Activated naive CD8-positive, alpha-beta T cell treated with anti-CD3 and anti-CD28 coated beads, Interleukin-2, amount 10 ng/mL, durations not matched to agents 7 days and 5 days (primary cell): Measurements from ENCODE around the gene PANX3. TPM values are rescaled to one million over a fixed set of nuclear protein-coding genes. Genes with fewer than 3 reads are reported as not detected.
A peak's percentile ranks its signal among the peaks of the same experiment; 100 is the strongest.

Source experiments
- ATAC-seq: fragments of 150-1000 bp; cut with Tn5 transposase; one replicate; pipeline ENCODE4 v1.10.0; 2021; ENCODE audit warnings: low read depth, moderate library complexity
- POLR2A ChIA-PET: fragments of 350-600 bp; sonication (Branson Sonifier 250); formaldehyde crosslinking; loops from one replicate; lab custom pipeline; 2021; ENCODE audit warnings: antibody characterized with exemption; lab: Charles Lee
- DNase-seq: peaks from one replicate; pipeline ENCODE4 v3.0.0; 2021
- H3K27ac Mint-ChIP-seq: one replicate; pipeline ENCODE4 v1.8.0; 2022; ENCODE audit warnings: mild to moderate bottlenecking, mixed read lengths
- H3K27me3 Mint-ChIP-seq: one replicate; pipeline ENCODE4 v1.8.0; 2022; ENCODE audit warnings: mild to moderate bottlenecking, moderate library complexity, mixed read lengths
- H3K36me3 Mint-ChIP-seq: one replicate; pipeline ENCODE4 v1.8.0; 2021; ENCODE audit warnings: mild to moderate bottlenecking, mixed read lengths
- H3K4me1 Mint-ChIP-seq: one replicate; pipeline ENCODE4 v1.8.0; 2021; ENCODE audit warnings: mixed read lengths
- H3K4me3 Mint-ChIP-seq: one replicate; pipeline ENCODE4 v1.8.0; 2022; ENCODE audit warnings: mild to moderate bottlenecking, moderate library complexity, mixed read lengths
- H3K9me3 Mint-ChIP-seq: one replicate; pipeline ENCODE4 v1.8.0; 2021; ENCODE audit warnings: mixed read lengths
- total RNA-seq, 2 experiments: library from RNA; stranded (reverse); gene quantifications; one replicate each; pipeline ENCODE4 v1.2.3, GENCODE V29; 2021

Gene PANX3
- total RNA-seq, 2 experiments from 2014 or later: not detected

DNA sequence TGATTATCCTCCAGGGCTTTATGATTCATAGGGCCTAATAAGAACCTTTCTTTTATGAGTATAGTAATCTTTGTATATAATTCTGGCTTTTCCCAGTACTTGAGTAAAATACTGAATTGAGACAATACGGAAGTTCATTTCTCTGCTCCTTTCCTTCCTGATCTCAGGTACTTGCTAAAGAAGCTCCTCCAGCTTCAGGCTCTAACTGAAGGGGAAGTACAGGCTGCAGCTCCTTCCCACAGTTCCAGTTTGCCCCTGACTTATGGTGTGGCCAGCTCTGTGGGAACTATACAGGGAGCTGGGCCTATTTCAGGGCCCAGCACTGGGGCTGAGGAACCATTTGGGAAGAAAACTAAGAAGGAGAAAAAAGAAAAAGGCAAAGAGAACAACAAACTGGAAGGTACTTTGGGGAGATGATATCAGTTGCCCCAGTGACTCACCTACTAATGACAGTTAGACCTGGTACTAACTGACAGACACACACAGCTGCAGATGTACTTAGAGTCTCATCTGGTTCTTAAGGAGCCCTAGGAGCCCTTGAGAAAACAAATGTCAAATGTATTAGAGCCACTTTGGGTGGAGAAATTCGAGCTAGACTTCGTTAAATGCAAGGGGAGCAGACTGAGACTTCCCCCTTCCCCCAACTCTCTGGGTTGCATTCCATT lies 14.4 kb downstream of the PANX3 start:
- Mint-ChIP-seq H3K4me1 (peaks cover 18% of the 10 kb centered on the region), H3K9me3 (no peaks in the 10 kb centered on the region), H3K27me3 (peaks cover 2% of the 10 kb centered on the region), H3K36me3 (peaks cover 22% of the 10 kb centered on the region), H3K27ac (no peak overlapping the region), H3K4me3 (no peak overlapping the region)
- POLR2A ChIA-PET: no interaction called here
- DNase-seq (no peak), ATAC-seq (no peak)

DNA sequence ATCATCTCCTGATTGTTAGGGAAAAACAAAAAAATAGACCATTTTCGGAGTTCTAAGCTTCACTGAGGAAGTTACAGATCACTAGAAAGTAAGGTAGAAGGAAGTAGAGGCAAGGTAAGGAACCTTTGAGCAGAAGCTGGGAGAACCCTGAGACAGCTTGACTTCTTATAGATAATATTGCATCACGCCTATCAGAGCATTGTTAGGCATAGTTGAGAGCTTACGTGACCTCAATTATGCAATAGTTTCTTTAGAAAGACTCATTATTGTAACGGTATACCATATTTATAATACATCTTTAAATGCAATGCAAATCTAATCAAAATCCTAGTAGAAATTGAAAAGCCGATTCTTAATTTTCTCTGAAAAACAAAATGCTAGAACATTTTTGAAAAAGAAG lies 16.3 kb downstream of the PANX3 start:
- ATAC-seq (no peak), DNase-seq (no peak)
- H3K27ac Mint-ChIP-seq: no peak overlapping the region
- H3K4me3 Mint-ChIP-seq: no peak overlapping the region
- no peaks in the 10 kb centered on the region for H3K9me3 Mint-ChIP-seq
- H3K4me1 Mint-ChIP-seq: peaks cover 18% of the 10 kb centered on the region
- H3K36me3 Mint-ChIP-seq: peaks cover 34% of the 10 kb centered on the region
- POLR2A ChIA-PET: no interaction called here
- no peaks in the 10 kb centered on the region for H3K27me3 Mint-ChIP-seq

DNA sequence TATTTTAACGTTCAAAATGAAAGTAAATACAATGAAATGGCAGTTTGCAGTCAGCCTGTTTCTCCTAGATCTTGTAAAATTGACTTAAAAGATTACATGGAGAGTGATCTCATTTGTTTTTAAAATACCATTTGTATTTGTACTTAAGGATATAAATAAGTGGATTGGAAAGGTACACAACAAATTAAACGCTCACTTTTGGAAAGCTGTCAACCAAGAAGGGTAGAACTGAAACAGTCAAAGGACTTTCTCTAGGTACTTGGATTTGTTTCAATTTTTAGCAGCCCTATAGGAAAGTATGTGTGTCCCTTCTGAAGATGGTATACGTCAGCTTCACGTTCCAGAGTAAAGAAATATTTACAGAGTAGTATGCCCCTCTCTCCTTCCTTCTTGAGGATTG lies 18.7 kb downstream of the PANX3 start:
- peaks cover 36% of the 10 kb centered on the region for H3K36me3 Mint-ChIP-seq
- H3K4me3 Mint-ChIP-seq: no peak overlapping the region
- ATAC-seq (no peak), DNase-seq (no peak)
- no peaks in the 10 kb centered on the region for H3K27me3 Mint-ChIP-seq
- H3K9me3 Mint-ChIP-seq: no peaks in the 10 kb centered on the region
- H3K4me1 Mint-ChIP-seq: peaks cover 7% of the 10 kb centered on the region
- POLR2A ChIA-PET: no interaction called here
- H3K27ac Mint-ChIP-seq: no peak overlapping the region

DNA sequence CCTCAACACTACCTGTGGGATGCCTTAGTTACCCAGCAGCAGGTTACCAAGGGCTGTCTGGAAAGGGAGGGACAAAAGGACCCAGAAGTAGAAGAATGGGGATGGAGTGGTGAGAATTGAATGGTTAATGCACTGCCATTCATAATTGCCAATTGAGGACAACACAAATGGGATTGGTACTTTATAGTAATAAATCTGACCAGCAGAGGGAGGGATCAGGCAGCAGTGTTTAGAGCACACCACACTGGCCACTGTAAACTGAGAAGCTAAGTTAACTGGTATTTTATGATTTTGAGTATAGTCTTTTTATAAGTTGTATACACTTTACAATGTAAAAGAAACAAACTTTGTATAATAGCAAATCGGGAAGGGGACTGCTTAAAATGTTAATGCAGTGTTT lies 22.1 kb downstream of the PANX3 start:
- H3K9me3 Mint-ChIP-seq: no peaks in the 10 kb centered on the region
- no peak overlapping the region for H3K4me3 Mint-ChIP-seq
- ATAC-seq: no peak
- DNase-seq: no peak
- peaks cover 5% of the 10 kb centered on the region for H3K4me1 Mint-ChIP-seq
- H3K27me3 Mint-ChIP-seq: no peaks in the 10 kb centered on the region
- POLR2A ChIA-PET: no interaction called here
- H3K27ac Mint-ChIP-seq: no peak overlapping the region
- H3K36me3 Mint-ChIP-seq: peaks cover 39% of the 10 kb centered on the region

DNA sequence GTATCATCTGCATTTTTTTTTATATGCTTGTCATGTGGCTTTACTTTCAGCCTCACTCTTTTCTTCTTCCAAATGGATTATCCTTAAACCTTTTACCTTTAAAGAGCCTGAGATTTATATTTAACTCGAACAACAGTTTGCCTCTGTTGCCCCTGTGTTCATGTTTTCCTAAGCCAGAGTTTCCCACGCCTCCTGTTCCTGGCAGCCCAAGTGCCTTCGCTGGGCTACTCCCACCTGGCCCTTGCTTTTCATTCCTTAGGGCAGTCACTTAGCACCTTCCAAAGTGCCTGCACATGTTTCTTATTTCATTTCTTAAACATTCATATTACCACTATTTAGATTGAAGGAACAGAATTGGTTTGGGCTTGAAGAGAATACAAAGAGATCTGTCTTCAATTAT lies 24.7 kb downstream of the PANX3 start:
- no peaks in the 10 kb centered on the region for H3K27me3 Mint-ChIP-seq
- H3K9me3 Mint-ChIP-seq: no peaks in the 10 kb centered on the region
- DNase-seq (no peak), ATAC-seq (no peak)
- POLR2A ChIA-PET: no interaction called here
- H3K27ac Mint-ChIP-seq: no peak overlapping the region
- H3K4me3 Mint-ChIP-seq: no peak overlapping the region
- H3K4me1 Mint-ChIP-seq: no peaks in the 10 kb centered on the region
- peaks cover 28% of the 10 kb centered on the region for H3K36me3 Mint-ChIP-seq

DNA sequence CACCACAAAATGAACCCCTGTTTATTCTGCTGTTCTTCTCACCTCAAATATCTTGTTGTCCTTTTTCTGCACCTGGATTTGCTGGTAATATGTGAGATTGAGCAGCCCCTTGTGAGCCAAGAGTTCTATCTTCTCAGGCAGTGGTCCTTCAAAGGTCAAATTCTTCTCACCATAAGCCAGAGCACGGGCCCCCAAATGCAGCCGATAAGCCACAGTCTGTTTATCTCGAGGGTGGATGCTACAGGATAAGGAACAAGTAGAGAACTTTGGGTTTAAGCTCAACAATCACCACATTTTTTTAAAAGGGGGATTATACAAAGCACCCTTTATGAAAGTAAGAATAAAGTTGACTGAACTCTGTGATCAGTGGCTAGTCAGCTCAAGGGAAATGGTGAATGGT lies 27.3 kb downstream of the PANX3 start:
- Mint-ChIP-seq H3K36me3 (peaks cover 18% of the 10 kb centered on the region), H3K27me3 (no peaks in the 10 kb centered on the region), H3K27ac (no peak overlapping the region), H3K4me1 (no peaks in the 10 kb centered on the region), H3K4me3 (no peak overlapping the region), H3K9me3 (no peaks in the 10 kb centered on the region)
- POLR2A ChIA-PET: interaction anchor here (0.7 kb wide), 1 partner anchor 26 kb away, joined by 3 read pairs; no protein-coding TSS in a partner anchor
- no peak for DNase-seq
- no peak for ATAC-seq

DNA sequence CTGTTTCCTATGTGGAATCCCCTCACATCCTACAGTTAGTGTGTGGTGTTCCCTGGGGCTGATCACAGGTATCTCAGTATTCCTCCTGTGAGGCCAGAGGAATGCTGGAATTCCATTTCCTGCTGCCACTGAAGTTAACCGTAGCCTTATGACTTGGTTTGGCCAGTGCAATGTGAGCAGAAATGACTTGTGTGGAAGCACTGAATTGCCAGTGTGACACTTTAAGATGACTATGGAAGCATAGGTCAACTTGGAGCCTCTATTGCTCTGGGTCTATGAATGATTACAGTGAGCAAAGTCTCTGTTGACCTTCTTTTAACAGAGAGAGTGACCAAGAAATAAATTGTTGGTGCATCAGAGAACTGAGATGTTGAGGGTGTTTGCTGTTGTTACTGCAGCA lies 28.0 kb downstream of the PANX3 start:
- Mint-ChIP-seq H3K4me3 (no peak overlapping the region), H3K27ac (no peak overlapping the region)

DNA sequence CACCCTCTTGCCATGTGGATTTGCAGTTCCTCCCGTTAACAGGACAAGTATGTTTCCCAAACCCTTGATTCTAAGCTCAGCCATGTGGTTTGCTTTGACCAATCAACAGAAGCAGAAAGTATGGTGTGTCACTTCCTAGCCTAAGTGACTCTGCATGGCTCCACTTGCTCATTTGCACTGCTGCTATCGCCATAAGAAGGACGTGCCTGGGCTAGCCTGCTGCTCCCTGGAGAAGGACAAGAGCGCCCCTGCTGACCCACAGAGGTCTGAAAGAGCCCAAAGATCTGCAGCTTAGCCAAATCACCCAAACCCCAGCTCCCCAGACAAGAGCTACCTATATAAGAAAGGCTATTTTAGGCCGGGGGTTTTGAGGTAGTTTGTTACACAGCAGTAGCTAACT lies 29.4 kb downstream of the PANX3 start:
- Mint-ChIP-seq H3K4me3 (no peak overlapping the region), H3K27me3 (no peaks in the 10 kb centered on the region), H3K9me3 (no peaks in the 10 kb centered on the region), H3K36me3 (peaks cover 18% of the 10 kb centered on the region), H3K27ac (no peak overlapping the region), H3K4me1 (peaks cover 3% of the 10 kb centered on the region)
- POLR2A ChIA-PET: interaction anchor here (0.6 kb wide), 2 partner anchors 11 to 196 kb away, joined by 3 read pairs; no protein-coding TSS in a partner anchor
- DNase-seq: no peak
- no peak for ATAC-seq

More for the DNA sequence above, 28.0 kb downstream of the PANX3 start:
- peaks cover 18% of the 10 kb centered on the region for H3K36me3 Mint-ChIP-seq
- H3K4me1 Mint-ChIP-seq: no peaks in the 10 kb centered on the region
- no peaks in the 10 kb centered on the region for H3K27me3 Mint-ChIP-seq
- ATAC-seq (no peak), DNase-seq (no peak)
- no peaks in the 10 kb centered on the region for H3K9me3 Mint-ChIP-seq
- POLR2A ChIA-PET: interaction anchor here (0.7 kb wide), 1 partner anchor 27 kb away, joined by 3 read pairs; no protein-coding TSS in a partner anchor

DNA sequence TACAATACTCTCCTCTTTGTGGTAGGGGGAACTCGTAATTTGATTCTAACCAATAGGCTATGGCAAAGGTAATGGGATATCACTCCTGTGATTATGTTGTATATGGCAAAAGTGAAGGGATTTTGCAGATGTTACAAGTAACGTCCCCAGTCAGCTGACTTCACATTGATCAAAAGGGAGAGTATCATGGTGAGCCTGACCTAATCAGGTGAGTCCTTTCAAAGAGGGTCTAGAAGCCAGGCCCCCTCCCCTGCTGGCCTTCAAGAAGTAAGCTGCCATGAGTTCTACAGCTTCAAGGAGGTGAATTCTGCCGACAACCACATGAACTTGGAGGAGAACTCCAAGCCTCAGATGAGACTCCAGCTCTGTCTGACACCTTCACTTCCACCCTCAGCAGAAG lies 31.4 kb downstream of the PANX3 start:
- peaks cover 7% of the 10 kb centered on the region for H3K36me3 Mint-ChIP-seq
- H3K9me3 Mint-ChIP-seq: no peaks in the 10 kb centered on the region
- POLR2A ChIA-PET: no interaction called here
- H3K4me1 Mint-ChIP-seq: peaks cover 3% of the 10 kb centered on the region
- H3K27ac Mint-ChIP-seq: no peak overlapping the region
- H3K4me3 Mint-ChIP-seq: no peak overlapping the region
- no peak for ATAC-seq
- no peak for DNase-seq
- no peaks in the 10 kb centered on the region for H3K27me3 Mint-ChIP-seq

DNA sequence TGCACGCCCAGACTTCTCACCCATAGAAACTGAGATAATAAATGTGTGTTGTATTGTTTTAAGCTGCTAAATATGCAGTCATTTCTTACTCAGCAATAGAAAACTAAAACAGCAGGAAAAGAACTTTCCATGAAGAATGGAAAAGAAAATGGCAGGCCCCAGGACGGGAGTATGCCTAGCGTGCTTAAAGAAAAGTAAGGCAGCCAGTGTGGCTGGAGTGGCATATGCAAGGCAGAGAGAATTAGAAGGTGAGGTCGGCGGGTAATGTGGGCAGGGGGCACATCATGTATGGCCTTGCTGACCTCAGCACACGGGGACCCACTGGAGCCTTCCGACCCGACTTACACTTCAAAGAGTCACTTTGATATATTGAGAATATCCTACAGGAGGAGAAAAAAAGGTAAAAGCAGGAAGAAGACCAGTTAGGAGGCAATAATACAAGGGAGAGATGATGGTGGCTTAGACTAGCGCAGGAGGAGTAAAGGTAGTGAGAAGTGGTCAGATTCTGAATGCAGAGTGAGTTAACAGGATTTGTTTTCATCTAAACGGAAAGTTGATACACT lies 31.9 kb downstream of the PANX3 start:
- Mint-ChIP-seq H3K36me3 (peaks cover 4% of the 10 kb centered on the region), H3K4me1 (peaks cover 3% of the 10 kb centered on the region), H3K9me3 (no peaks in the 10 kb centered on the region), H3K27ac (no peak overlapping the region), H3K4me3 (no peak overlapping the region), H3K27me3 (no peaks in the 10 kb centered on the region)
- no peak for DNase-seq
- POLR2A ChIA-PET: no interaction called here
- ATAC-seq: no peak

DNA sequence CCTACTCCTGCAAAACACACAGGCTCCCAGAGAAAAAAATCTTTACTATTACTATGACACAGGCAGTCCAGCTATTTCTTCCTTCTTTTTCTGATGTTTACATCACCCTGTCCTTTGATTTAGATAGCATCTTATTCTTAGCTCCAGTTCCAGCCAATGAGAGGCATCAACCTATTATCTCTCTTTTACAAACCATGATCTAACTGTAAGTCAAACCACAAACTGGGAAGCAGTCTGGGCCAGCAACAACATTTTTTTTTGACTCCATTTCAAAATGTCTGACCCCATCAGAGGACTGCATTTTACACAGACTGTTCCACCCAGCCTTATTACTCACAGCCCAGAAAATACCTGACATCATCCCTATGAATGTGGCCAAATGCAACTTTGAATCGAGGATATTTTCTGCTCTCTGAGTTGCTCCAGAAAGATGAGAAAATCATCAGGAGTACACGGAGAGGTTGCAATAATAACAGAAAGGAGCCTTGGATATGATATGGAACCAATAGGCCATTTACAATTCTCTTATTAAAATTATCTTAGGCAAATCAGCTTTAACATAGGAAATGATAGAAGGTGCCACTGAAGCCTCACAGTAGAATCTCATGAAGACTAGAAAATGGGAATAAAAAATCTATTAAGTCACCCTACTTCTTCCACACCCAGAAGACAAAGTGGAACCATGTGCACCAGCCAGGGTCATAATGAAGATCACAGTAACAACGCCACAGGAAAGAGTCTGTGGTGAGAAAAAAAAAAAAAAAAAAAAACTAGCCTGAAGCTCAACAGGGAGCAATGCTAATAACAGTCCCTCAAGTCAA lies 32.6 kb downstream of the PANX3 start:
- ATAC-seq (no peak), DNase-seq (no peak)
- Mint-ChIP-seq H3K36me3 (peaks cover 4% of the 10 kb centered on the region), H3K9me3 (no peaks in the 10 kb centered on the region), H3K4me3 (no peak overlapping the region), H3K27me3 (no peaks in the 10 kb centered on the region), H3K4me1 (peaks cover 3% of the 10 kb centered on the region), H3K27ac (no peak overlapping the region)
- POLR2A ChIA-PET: interaction anchor here (0.6 kb wide), 1 partner anchor 119 kb away, joined by 3 read pairs; no protein-coding TSS in a partner anchor

DNA sequence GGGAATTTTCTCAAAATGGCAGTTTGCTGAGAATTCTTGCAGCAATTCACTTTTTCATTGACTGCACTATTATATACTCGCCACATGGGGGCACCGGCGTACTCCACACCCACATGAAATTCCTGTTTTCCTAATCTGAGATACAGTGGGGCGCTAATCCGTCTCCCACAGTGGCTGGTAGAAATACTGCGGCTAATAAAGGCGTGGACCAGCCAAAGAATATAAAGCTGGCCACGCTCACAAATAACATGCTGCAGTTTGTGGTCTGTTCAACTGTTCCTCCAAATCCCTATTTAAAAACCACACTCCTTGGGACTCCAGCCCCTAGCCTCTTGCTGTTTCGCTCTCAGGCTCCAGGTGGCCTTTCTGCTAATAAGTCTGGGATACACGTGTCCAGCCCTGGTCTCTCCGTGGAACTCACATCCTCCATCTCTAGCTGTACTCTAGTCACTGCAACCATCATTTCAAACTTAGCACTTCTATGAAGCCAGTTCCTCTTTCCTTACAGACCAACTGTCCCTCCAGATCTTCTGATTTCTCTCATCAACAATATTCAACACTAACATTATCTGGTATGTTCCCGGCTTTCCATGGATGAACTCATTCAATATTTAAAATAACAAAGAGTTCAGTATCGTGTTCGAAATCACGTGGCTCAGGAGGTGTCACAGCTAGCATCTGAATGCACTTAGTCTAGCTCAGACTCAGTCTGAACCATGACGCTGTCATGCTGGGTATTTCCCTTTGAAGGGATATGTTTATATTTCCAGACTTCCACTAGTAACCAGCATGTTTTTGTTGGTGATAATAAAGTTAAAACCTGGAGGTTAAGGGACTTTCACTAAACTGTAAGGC lies 33.4 kb downstream of the PANX3 start:
- Mint-ChIP-seq H3K9me3 (no peaks in the 10 kb centered on the region), H3K4me1 (peaks cover 3% of the 10 kb centered on the region), H3K27ac (no peak overlapping the region), H3K4me3 (no peak overlapping the region), H3K27me3 (no peaks in the 10 kb centered on the region), H3K36me3 (peaks cover 4% of the 10 kb centered on the region)
- DNase-seq (peak; percentile 30), ATAC-seq (peak; percentile 26)
- POLR2A ChIA-PET: interaction anchor here (0.6 kb wide), 1 partner anchor 118 kb away, joined by 3 read pairs; no protein-coding TSS in a partner anchor

DNA sequence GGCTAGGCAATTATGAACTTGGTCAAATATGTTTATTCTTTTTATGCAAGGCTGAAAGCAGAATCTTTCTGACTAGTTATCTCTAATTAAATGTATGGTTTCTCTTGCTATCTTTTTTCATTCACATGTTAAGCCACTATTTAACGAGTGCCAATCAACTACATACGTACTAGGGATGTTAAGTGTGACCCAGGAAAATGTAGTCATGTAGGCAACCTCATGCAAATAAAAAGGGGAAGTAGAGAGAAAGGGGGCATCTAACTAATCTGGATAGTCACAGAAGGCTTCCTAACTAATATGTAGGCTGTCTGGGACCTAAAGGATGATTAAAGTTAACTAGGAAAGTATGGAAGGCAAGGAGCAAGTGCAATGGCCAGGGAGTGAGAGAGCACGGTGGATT lies 34.9 kb downstream of the PANX3 start:
- Mint-ChIP-seq H3K27me3 (no peaks in the 10 kb centered on the region), H3K4me3 (no peak overlapping the region), H3K9me3 (no peaks in the 10 kb centered on the region), H3K36me3 (peaks cover 1% of the 10 kb centered on the region), H3K27ac (no peak overlapping the region), H3K4me1 (peaks cover 3% of the 10 kb centered on the region)
- no peak for DNase-seq
- POLR2A ChIA-PET: no interaction called here
- ATAC-seq: no peak
